Heart left ventricle (tissue), 13 donors: ENCODE measurements around the gene BMPR1B.

Experiments used
- CTCF ChIP-seq, 12 donors: fragments of 200-600 bp; sonication (generic) in 4 of 12; IDR thresholded peaks; one replicate each; pipeline versions ENCODE4 v1.5.0 to v1.8.0; 2018 to 2022; ENCODE audit warnings: antibody characterized with exemption in 12 of 12, mild to moderate bottlenecking in 5 of 12
- POLR2A ChIP-seq, 2 donors: fragments of 450-650 bp; IDR thresholded peaks; one replicate each; pipeline ENCODE4 v1.6.1; 2017; ENCODE audit warnings: antibody characterized with exemption in 2 of 2, mild to moderate bottlenecking in 2 of 2, moderate library complexity in 2 of 2
- donor health status: ischemic (EF 13 %, LVEDD 7.1; RV severe dilation, severe dysfunction).
- donor health status: DM: no; HTN: yes; CAD: no.
- donor health status: DM: no; HTN: no; CAD: no.
- donor health status: ischemic (EF 25% LVEDD 6.9; RV normal size, moderate dysfunction).
- donor health status: ischemic (EF 25% LVEDD 5.7; RV mildly dilated, moderate dysfunction).
- donor health status: ischemic (EF 35%, LVEDD 5.7; RV mildly dilated, moderate dysfunction).
- donor health status: nonischemic (EF 11% LVEDD 7.7; RV severe dilation, severe dysfunction).
- donor health status: DM: yes; HTN: yes; CAD: no.
- donor health status: PGD.
- donor health status: ischemic (EF 29% LVEDD 5.4; RV normal size, mild dysfunction).
- donor health status: nonischemic (EF 23%, LVEDD 6.1; RV moderate dilation, normal function).

- TF ChIP-seq CTCF (IDR thresholded peaks at IDR 0.05) (no peak), POLR2A (IDR thresholded peaks at IDR 0.05) (no peak)
Observed at GRCh38 chr4:94833394-94833793, 75.6 kb downstream of the BMPR1B start.
